ENCODE data around the gene DNASE1L2.

The DNASE1L2 gene

GRCh38 chr16:2226245-2226793, 9.9 kb upstream of the DNASE1L2 start:
- H3K4me3 ChIP-seq = peak overlapping the region in 1 of 10 experiments; percentile 31; a peak in 1 of 20 replicates
- peak overlapping the region; percentile 4 to 90 (median 38); a peak in 17 of 22 replicates for H3K9ac ChIP-seq
- peak overlapping the region in 10 of 11 experiments; percentile 9 to 98 (median 90); a peak in 17 of 22 replicates for H3K4me2 ChIP-seq
- H3K27ac ChIP-seq = peak overlapping the region in 5 of 11 experiments; percentile 1 to 52 (median 25); a peak in 7 of 22 replicates
- H3K27me3 ChIP-seq = no peaks in the 10 kb centered on the region
- peaks cover 30 to 51% (median 33%) of the 10 kb centered on the region in 10 experiments for H3K4me1 ChIP-seq
- H3K36me3 ChIP-seq = peaks cover 39 to 61% (median 46%) of the 10 kb centered on the region in 11 experiments
- TF ChIP-seq Cebpa-rat (IDR thresholded peaks at IDR 0.05) = no peak
- H3K9me3 ChIP-seq (replicated peaks in 1 of 11) = no peaks in the 10 kb centered on the region
- peaks cover 43 to 78% (median 67%) of the 10 kb centered on the region in 11 experiments; a peak in 20 of 22 replicates for H4K20me1 ChIP-seq

GRCh38 chr16:2226918-2227317, 9.3 kb upstream of the DNASE1L2 start:
- H3K4me3 ChIP-seq = no peak overlapping the region
- H3K9ac ChIP-seq = peak overlapping the region in 8 of 11 experiments; percentile 4 to 90 (median 37); a peak in 8 of 22 replicates
- H3K4me2 ChIP-seq = peak overlapping the region in 4 of 11 experiments; percentile 84 to 97 (median 94); a peak in 5 of 22 replicates
- no peak for TF ChIP-seq Cebpa-rat (IDR thresholded peaks at IDR 0.05)
- H3K4me1 ChIP-seq = peaks cover 30 to 51% (median 33%) of the 10 kb centered on the region in 10 experiments
- H3K27me3 ChIP-seq = no peaks in the 10 kb centered on the region
- H4K20me1 ChIP-seq = peaks cover 43 to 84% (median 73%) of the 10 kb centered on the region in 11 experiments; a peak in 21 of 22 replicates
- H3K36me3 ChIP-seq = peaks cover 45 to 67% (median 52%) of the 10 kb centered on the region in 11 experiments
- H3K9me3 ChIP-seq (replicated peaks in 1 of 11) = no peaks in the 10 kb centered on the region
- peak overlapping the region in 3 of 11 experiments; percentile 25 to 52 (median 42); a peak in 2 of 22 replicates for H3K27ac ChIP-seq

GRCh38 chr16:2228161-2228824, 8.0 kb upstream of the DNASE1L2 start:
- Histone ChIP-seq H3K36me3 (peaks cover 59 to 80% (median 65%) of the 10 kb centered on the region in 11 experiments), H3K27me3 (no peaks in the 10 kb centered on the region), H3K4me1 (peaks cover 26 to 47% (median 30%) of the 10 kb centered on the region in 10 experiments), H3K4me2 (no peak overlapping the region), H3K9ac (peak overlapping the region in 6 of 11 experiments; percentile 5 to 31 (median 14); a peak in 3 of 22 replicates), H3K27ac (no peak overlapping the region), H3K9me3 (replicated peaks in 1 of 11) (no peaks in the 10 kb centered on the region), H3K4me3 (no peak overlapping the region), H4K20me1 (peaks cover 43 to 97% (median 86%) of the 10 kb centered on the region in 11 experiments; a peak in 21 of 22 replicates)
- no peak for TF ChIP-seq Cebpa-rat (IDR thresholded peaks at IDR 0.05)

GRCh38 chr16:2229091-2229490, 7.2 kb upstream of the DNASE1L2 start:
- no peak for TF ChIP-seq Cebpa-rat (IDR thresholded peaks at IDR 0.05)
- peaks cover 67 to 88% (median 73%) of the 10 kb centered on the region in 11 experiments for H3K36me3 ChIP-seq

GRCh38 chr16:2229632-2230250, 6.5 kb upstream of the DNASE1L2 start:
- Histone ChIP-seq H3K4me2 (peak overlapping the region in 3 of 11 experiments; percentile 12 to 42 (median 13); a peak in 4 of 22 replicates), H3K9me3 (replicated peaks in 1 of 11) (no peaks in the 10 kb centered on the region), H4K20me1 (peaks cover 55 to 99% (median 94%) of the 10 kb centered on the region in 11 experiments; a peak in 21 of 22 replicates), H3K4me1 (peaks cover 27 to 41% (median 35%) of the 10 kb centered on the region in 10 experiments), H3K27ac (no peak overlapping the region), H3K9ac (peak overlapping the region in 8 of 11 experiments; percentile 11 to 38 (median 20); a peak in 7 of 22 replicates), H3K4me3 (no peak overlapping the region), H3K27me3 (no peaks in the 10 kb centered on the region), H3K36me3 (peaks cover 72 to 94% (median 78%) of the 10 kb centered on the region in 11 experiments)
- TF ChIP-seq Cebpa-rat (IDR thresholded peaks at IDR 0.05) = no peak

More at GRCh38 chr16:2229091-2229490, 7.2 kb upstream of the DNASE1L2 start:
- Histone ChIP-seq H3K27me3 (no peaks in the 10 kb centered on the region), H3K4me1 (peaks cover 30 to 47% (median 37%) of the 10 kb centered on the region in 10 experiments), H3K4me3 (no peak overlapping the region), H3K4me2 (no peak overlapping the region), H3K27ac (no peak overlapping the region), H3K9ac (peak overlapping the region in 7 of 11 experiments; percentile 9 to 37 (median 15); a peak in 4 of 22 replicates), H3K9me3 (replicated peaks in 1 of 11) (no peaks in the 10 kb centered on the region), H4K20me1 (peaks cover 51 to 100% (median 94%) of the 10 kb centered on the region in 11 experiments; a peak in 21 of 22 replicates)

GRCh38 chr16:2230376-2230775, 5.9 kb upstream of the DNASE1L2 start:
- Histone ChIP-seq H3K4me2 (peak overlapping the region in 3 of 11 experiments; percentile 12 to 42 (median 13); a peak in 4 of 22 replicates), H3K27me3 (0 out of 22 replicates have a peak, but pooled peaks cover 0 to 4% (median 0%) of the 10 kb centered on the region in 11 experiments), H3K9me3 (replicated peaks in 1 of 11) (no peaks in the 10 kb centered on the region), H3K4me3 (no peak overlapping the region), H3K27ac (no peak overlapping the region), H3K9ac (peak overlapping the region in 4 of 11 experiments; percentile 6 to 38 (median 9); a peak in 2 of 22 replicates), H4K20me1 (peaks cover 55 to 99% (median 94%) of the 10 kb centered on the region in 11 experiments; a peak in 21 of 22 replicates), H3K36me3 (peaks cover 78 to 97% (median 85%) of the 10 kb centered on the region in 11 experiments), H3K4me1 (peaks cover 21 to 34% (median 29%) of the 10 kb centered on the region in 10 experiments)
- TF ChIP-seq Cebpa-rat (IDR thresholded peaks at IDR 0.05) = no peak

GRCh38 chr16:2231016-2231931, 5.0 kb upstream of the DNASE1L2 start:
- Histone ChIP-seq H3K27ac (no peak overlapping the region), H3K9ac (peak overlapping the region in 3 of 11 experiments; percentile 6 to 20 (median 7); a peak in 1 of 22 replicates), H3K27me3 (peaks cover 4 to 13% (median 5%) of the 10 kb centered on the region in 11 experiments), H3K4me3 (no peak overlapping the region), H3K9me3 (replicated peaks in 1 of 11) (no peaks in the 10 kb centered on the region), H3K36me3 (peaks cover 85 to 99% (median 92%) of the 10 kb centered on the region in 11 experiments), H3K4me2 (peak overlapping the region in 1 of 11 experiments; percentile 13; a peak in 1 of 22 replicates), H3K4me1 (peaks cover 12 to 25% (median 20%) of the 10 kb centered on the region in 10 experiments), H4K20me1 (peaks cover 56 to 99% (median 94%) of the 10 kb centered on the region in 11 experiments; a peak in 21 of 22 replicates)
- no peak for TF ChIP-seq Cebpa-rat (IDR thresholded peaks at IDR 0.05)
